H1 (cell line): ENCODE measurements around the gene LARP4.

Experiments
- BACH1 ChIP-seq: IDR thresholded peaks from 2 replicates; pipeline ENCODE4 v1.6.1; 2012; ENCODE audit warnings: low read length, improper control_type of control experiment
- CTBP2 ChIP-seq: IDR thresholded peaks from 2 replicates; pipeline ENCODE4 v1.7.0; 2011; ENCODE audit warnings: borderline replicate concordance, mild to moderate bottlenecking, moderate library complexity, mixed read lengths, low read length; ENCODE audit not compliant: insufficient read depth, insufficient read length
- CTCF ChIP-seq, 3 experiments: IDR thresholded peaks; 1 replicate in 2 of 3; 2 replicates in 1 of 3; pipeline versions ENCODE4 v1.5.1 to v1.6.1; 2011; ENCODE audit warnings: low read length in 3 of 3, mild to moderate bottlenecking in 3 of 3, inconsistent platforms in 2 of 3, low read depth in 1 of 3, moderate library complexity in 1 of 3; ENCODE audit not compliant: insufficient read depth in 1 of 3; ENCODE audit errors: control extremely low read depth in 1 of 3
- EZH2 ChIP-seq: fragments of 200-600 bp; sonication (generic); IDR thresholded peaks from 2 replicates; pipeline ENCODE4 v1.7.1; 2012; ENCODE audit warnings: low read depth, mild to moderate bottlenecking, moderate library complexity, low read length, inconsistent platforms; ENCODE audit not compliant: severe bottlenecking
- GTF2F1 ChIP-seq: IDR thresholded peaks from 2 replicates; pipeline ENCODE4 v1.6.1; 2012; ENCODE audit warnings: low read depth, low read length, improper control_type of control experiment, borderline replicate concordance
- NANOG ChIP-seq: IDR thresholded peaks from 2 replicates; pipeline ENCODE4 v1.6.1; 2011; ENCODE audit warnings: low read length, low read depth, mild to moderate bottlenecking, inconsistent platforms; ENCODE audit not compliant: insufficient read depth, poor library complexity, severe bottlenecking
- POLR2A ChIP-seq, 2 experiments: IDR thresholded peaks; 1 replicate in 1 of 2; 2 replicates in 1 of 2; pipeline ENCODE4 v1.6.1; 2011; ENCODE audit warnings: low read depth in 2 of 2, low read length in 2 of 2, mild to moderate bottlenecking in 2 of 2; ENCODE audit errors: control extremely low read depth in 1 of 2
- RAD21 ChIP-seq, 2 experiments: IDR thresholded peaks in 1 of 2; conservative IDR thresholded peaks in 1 of 2; 2 replicates each; pipeline ENCODE4 v1.6.1; 2011; ENCODE audit warnings: low read depth in 2 of 2, low read length in 2 of 2, improper control_type of control experiment in 1 of 2, inconsistent platforms in 1 of 2, mild to moderate bottlenecking in 1 of 2, moderate library complexity in 1 of 2
- RXRA ChIP-seq: IDR thresholded peaks from 2 replicates; pipeline ENCODE4 v1.6.1; 2011; ENCODE audit warnings: low read depth, mild to moderate bottlenecking, low read length, moderate library complexity; ENCODE audit not compliant: insufficient read depth
- SIX5 ChIP-seq: IDR thresholded peaks from 2 replicates; pipeline ENCODE4 v1.6.1; 2011; ENCODE audit warnings: mild to moderate bottlenecking, low read depth, low read length
- SRF ChIP-seq: IDR thresholded peaks from 2 replicates; pipeline ENCODE4 v1.6.1; 2011; ENCODE audit warnings: mild to moderate bottlenecking, low read depth, low read length, moderate library complexity

- TF ChIP-seq BACH1, result no peak
- no peak for TF ChIP-seq CTCF (IDR thresholded peaks at IDR 0.05; ENCODE audit: control extremely low read depth in 1 of 3, insufficient read depth in 1 of 3, low read depth in 1 of 3, low read length in 3 of 3)
- no peak for TF ChIP-seq NANOG
- TF ChIP-seq GTF2F1, result no peak
- TF ChIP-seq RXRA, result no peak
- TF ChIP-seq CTBP2, result no peak
- TF ChIP-seq RAD21 (IDR thresholded peaks at IDR 0.05 in 1 of 2, conservative IDR thresholded peaks at IDR 0.05 in 1 of 2; ENCODE audit: low read depth in 2 of 2, low read length in 2 of 2), result no peak
- TF ChIP-seq POLR2A (IDR thresholded peaks at IDR 0.05; ENCODE audit: control extremely low read depth in 1 of 2, low read depth in 2 of 2, low read length in 2 of 2), result no peak
- TF ChIP-seq SIX5, result no peak
- no peak for TF ChIP-seq EZH2
- TF ChIP-seq SRF, result no peak
Measured at GRCh38 chr12:50519353-50519752, 118.7 kb downstream of the LARP4 start.
